Measurements from ENCODE around the gene KCNC4. TPM values are rescaled to one million over a fixed set of nuclear protein-coding genes. Genes with fewer than 3 reads are reported as not detected.

The KCNC4 gene
- total RNA-seq, 4 donors from 2014 or later: 4.6 to 18.0 (median 9.7) TPM

DNA sequence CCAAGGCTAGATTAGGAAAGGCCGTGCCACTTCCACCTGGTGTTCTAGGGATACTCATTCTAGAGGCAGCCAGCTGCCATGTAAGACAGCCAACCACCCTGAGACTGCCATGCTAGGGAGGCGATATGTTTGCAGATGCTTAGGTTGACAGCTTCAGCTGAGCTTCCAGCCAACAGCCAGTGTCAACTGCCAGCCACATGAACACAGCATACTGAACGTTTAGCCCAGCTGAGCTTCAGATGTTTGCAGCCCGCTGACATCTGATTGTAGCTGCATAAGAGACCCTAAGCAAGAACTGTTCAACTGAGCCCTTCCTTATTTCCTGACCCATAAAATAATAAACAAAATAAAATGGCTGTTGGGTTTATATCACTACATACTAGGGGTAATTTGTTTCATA lies 5.0 kb upstream of the KCNC4 start:
- intact Hi-C loops (cut with DNase I): loop anchor here (10.0 kb wide), 1 partner anchor 290 kb away; no protein-coding TSS in a partner anchor
- Histone ChIP-seq H3K27ac (replicated peaks in 1 of 4) (no peak overlapping the region), H3K36me3 (no peaks in the 10 kb centered on the region), H3K4me1 (peaks cover 5 to 26% (median 14%) of the 10 kb centered on the region in 4 donors), H3K4me3 (no peak overlapping the region), H3K9me3 (no peaks in the 10 kb centered on the region), H3K27me3 (no peaks in the 10 kb centered on the region)
- 83% methylated on average over 3 of the region's 4 CpGs for WGBS
- no peak for DNase-seq (ENCODE audit: extremely low spot score)
- TF ChIP-seq EP300 (IDR thresholded peaks at IDR 0.05): no peak
- TF ChIP-seq POLR2AphosphoS5 (IDR thresholded peaks at IDR 0.05): no peak
- no peak for TF ChIP-seq POLR2A (IDR thresholded peaks at IDR 0.05; ENCODE audit: low read depth)

DNA sequence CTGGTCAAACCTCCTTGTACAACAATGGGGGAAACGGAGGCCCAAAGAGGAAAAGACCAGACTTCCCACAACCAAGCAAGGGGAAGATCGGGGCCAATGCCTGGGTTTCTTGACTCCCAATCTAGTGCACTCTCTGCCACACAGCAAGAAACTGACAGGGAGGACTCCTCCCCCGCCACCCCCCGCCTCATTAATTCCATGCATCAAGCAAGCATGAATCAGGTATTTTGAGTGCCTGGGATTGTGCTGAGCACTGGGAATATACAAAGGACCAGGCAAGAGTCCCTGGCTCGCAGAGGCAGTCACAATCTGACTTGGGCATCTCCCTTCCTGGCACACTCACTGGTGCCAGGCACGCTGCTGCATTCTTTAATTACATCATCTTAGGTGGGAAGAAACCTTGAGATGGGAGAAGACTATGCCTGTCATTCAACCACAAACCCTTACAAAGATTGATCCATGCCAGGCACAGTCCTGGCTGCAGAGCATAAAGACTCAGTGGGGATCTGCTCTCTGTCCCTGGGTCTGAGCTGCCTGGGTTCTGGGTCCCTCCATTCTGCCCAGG lies 4.4 kb upstream of the KCNC4 start:
- Histone ChIP-seq H3K36me3 (no peaks in the 10 kb centered on the region), H3K9me3 (no peaks in the 10 kb centered on the region), H3K4me1 (peaks cover 5 to 28% (median 16%) of the 10 kb centered on the region in 4 donors), H3K27me3 (no peaks in the 10 kb centered on the region), H3K27ac (replicated peaks in 1 of 4) (no peak overlapping the region), H3K4me3 (no peak overlapping the region)
- no peak for DNase-seq (ENCODE audit: extremely low spot score)
- 93% methylated on average over 3 of the region's 6 CpGs for WGBS
- intact Hi-C loops (cut with DNase I): loop anchor here (10.0 kb wide), 1 partner anchor 289 kb away; no protein-coding TSS in a partner anchor
- TF ChIP-seq, protein P1, sequence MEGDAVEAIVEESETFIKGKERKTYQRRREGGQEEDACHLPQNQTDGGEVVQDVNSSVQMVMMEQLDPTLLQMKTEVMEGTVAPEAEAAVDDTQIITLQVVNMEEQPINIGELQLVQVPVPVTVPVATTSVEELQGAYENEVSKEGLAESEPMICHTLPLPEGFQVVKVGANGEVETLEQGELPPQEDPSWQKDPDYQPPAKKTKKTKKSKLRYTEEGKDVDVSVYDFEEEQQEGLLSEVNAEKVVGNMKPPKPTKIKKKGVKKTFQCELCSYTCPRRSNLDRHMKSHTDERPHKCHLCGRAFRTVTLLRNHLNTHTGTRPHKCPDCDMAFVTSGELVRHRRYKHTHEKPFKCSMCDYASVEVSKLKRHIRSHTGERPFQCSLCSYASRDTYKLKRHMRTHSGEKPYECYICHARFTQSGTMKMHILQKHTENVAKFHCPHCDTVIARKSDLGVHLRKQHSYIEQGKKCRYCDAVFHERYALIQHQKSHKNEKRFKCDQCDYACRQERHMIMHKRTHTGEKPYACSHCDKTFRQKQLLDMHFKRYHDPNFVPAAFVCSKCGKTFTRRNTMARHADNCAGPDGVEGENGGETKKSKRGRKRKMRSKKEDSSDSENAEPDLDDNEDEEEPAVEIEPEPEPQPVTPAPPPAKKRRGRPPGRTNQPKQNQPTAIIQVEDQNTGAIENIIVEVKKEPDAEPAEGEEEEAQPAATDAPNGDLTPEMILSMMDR (IDR thresholded peaks at IDR 0.05): no peak
- TF ChIP-seq POLR2A (IDR thresholded peaks at IDR 0.05; ENCODE audit: low read depth): no peak
- TF ChIP-seq EP300 (IDR thresholded peaks at IDR 0.05): no peak
- TF ChIP-seq POLR2AphosphoS5 (IDR thresholded peaks at IDR 0.05): no peak

GRCh38 chr1:110206261-110206920 lies 3.7 kb upstream of the KCNC4 start:
- 93% methylated on average over 11 of the region's 11 CpGs for WGBS
- DNase-seq (ENCODE audit: extremely low spot score): no peak
- no peaks in the 10 kb centered on the region for H3K36me3 ChIP-seq
- H3K9me3 ChIP-seq: no peaks in the 10 kb centered on the region
- H3K4me3 ChIP-seq: no peak overlapping the region
- TF ChIP-seq POLR2A (IDR thresholded peaks at IDR 0.05; ENCODE audit: low read depth) (no peak), EP300 (IDR thresholded peaks at IDR 0.05) (no peak), POLR2AphosphoS5 (IDR thresholded peaks at IDR 0.05) (no peak)
- TF ChIP-seq, protein P1 (IDR thresholded peaks at IDR 0.05): no peak
- H3K4me1 ChIP-seq: peaks cover 7 to 35% (median 23%) of the 10 kb centered on the region in 4 donors
- intact Hi-C loops (cut with DNase I): loop anchor here (10.0 kb wide), 1 partner anchor 288 kb away; no protein-coding TSS in a partner anchor
- no peak overlapping the region for H3K27ac ChIP-seq (replicated peaks in 1 of 4)
- H3K27me3 ChIP-seq: peaks cover 0 to 3% (median under 1%) of the 10 kb centered on the region in 4 donors

- DNase-seq (ENCODE audit: extremely low spot score): no peak
- H3K9me3 ChIP-seq: no peaks in the 10 kb centered on the region
- H3K4me3 ChIP-seq: no peak overlapping the region
- no peaks in the 10 kb centered on the region for H3K36me3 ChIP-seq
- peaks cover 21 to 47% (median 37%) of the 10 kb centered on the region in 4 donors for H3K4me1 ChIP-seq
- 28% methylated on average over 4 of the region's 5 CpGs for WGBS
- no peak overlapping the region for H3K27ac ChIP-seq (replicated peaks in 1 of 4)
- H3K27me3 ChIP-seq: peaks cover 0 to 6% (median 2%) of the 10 kb centered on the region in 4 donors
- intact Hi-C loops (cut with DNase I): loop anchor here (10.0 kb wide), 1 partner anchor 287 kb away; no protein-coding TSS in a partner anchor
- TF ChIP-seq, protein P1 (IDR thresholded peaks at IDR 0.05): peak; percentile 83 to 90 (median 85)
- no peak for TF ChIP-seq POLR2AphosphoS5 (IDR thresholded peaks at IDR 0.05)
- no peak for TF ChIP-seq EP300 (IDR thresholded peaks at IDR 0.05)
- no peak for TF ChIP-seq POLR2A (IDR thresholded peaks at IDR 0.05; ENCODE audit: low read depth)
Observed at GRCh38 chr1:110207831-110208230, 2.3 kb upstream of the KCNC4 start.
